Inflammatory macrophage (primary cell): ENCODE data around the gene ATP5F1D.

Experiments
- DNase-seq, 2 donors: peaks; one replicate each; pipeline ENCODE4 v3.0.0-alpha.2; 2020 to 2022

Gene ATP5F1D

GRCh38 chr19:1259206-1259875 is 17.8 kb downstream of the ATP5F1D start:
- DNase-seq: peak; percentile 54 to 66

- DNase-seq: peak; percentile 52 to 76
Measured at GRCh38 chr19:1259876-1260748, 18.6 kb downstream of the ATP5F1D start.

- peak; percentile 98 to 99 for DNase-seq
Measured at GRCh38 chr19:1260749-1261537, 19.4 kb downstream of the ATP5F1D start.

- DNase-seq: no peak
Measured at GRCh38 chr19:1261538-1261797, 19.9 kb downstream of the ATP5F1D start.

GRCh38 chr19:1261798-1262622 is 20.5 kb downstream of the ATP5F1D start:
- DNase-seq: peak in 1 of 2 donors; percentile 27

GRCh38 chr19:1262623-1263123 is 21.1 kb downstream of the ATP5F1D start:
- no peak for DNase-seq

GRCh38 chr19:1263188-1263587 is 21.6 kb downstream of the ATP5F1D start:
- DNase-seq: no peak

- peak in 1 of 2 donors; percentile 55 for DNase-seq
Measured at GRCh38 chr19:1264801-1265614, 23.5 kb downstream of the ATP5F1D start.

GRCh38 chr19:1265615-1266128 is 24.1 kb downstream of the ATP5F1D start:
- DNase-seq: peak; percentile 80 to 92

- peak; percentile 88 to 92 for DNase-seq
Measured at GRCh38 chr19:1266129-1266915, 24.8 kb downstream of the ATP5F1D start.

- peak; percentile 73 to 78 for DNase-seq
Measured at GRCh38 chr19:1266916-1267476, 25.4 kb downstream of the ATP5F1D start.

- peak in 1 of 2 donors; percentile 50 for DNase-seq
Measured at GRCh38 chr19:1267477-1268225, 26.1 kb downstream of the ATP5F1D start.

GRCh38 chr19:1268226-1269064 is 26.9 kb downstream of the ATP5F1D start:
- no peak for DNase-seq

GRCh38 chr19:1269065-1269477 is 27.5 kb downstream of the ATP5F1D start, which contains the start of gene CIRBP:
Gene CIRBP (plus strand): TSS chr19:1269332. CDS start chr19:1270934, 1,602 bp downstream.
- peak; percentile 100 for DNase-seq

- DNase-seq: peak; percentile 85 to 92
Measured at GRCh38 chr19:1269478-1270212, 28.1 kb downstream of the ATP5F1D start.

- peak; percentile 43 to 48 for DNase-seq
Measured at GRCh38 chr19:1270213-1270853, 28.8 kb downstream of the ATP5F1D start.
